RCC 7860 (cell line): ENCODE data around the gene MSRB1.
"Not testable (repeated sequence)": the region's sequence is repeated elsewhere in the genome, so short reads cannot be mapped to it uniquely, and the experiment has no call there.

Source experiments
- DNase-seq: peaks from one replicate; pipeline ENCODE4 v3.0.0-alpha.2; 2015; ENCODE audit warnings: low spot score
- FAIRE-seq: peaks from 2 replicates; lab custom pipeline; 2012; peaks lifted over from hg19 to GRCh38; lab: Jason Lieb, UNC

The MSRB1 gene

GRCh38 chr16:1962161-1963153 lies 19.5 kb upstream of the MSRB1 start:
- FAIRE-seq, DNase-seq: not testable (repeated sequence)

GRCh38 chr16:1961651-1962067 lies 18.7 kb upstream of the MSRB1 start:
- DNase-seq, result peak; percentile 9
- FAIRE-seq, result no peak

GRCh38 chr16:1960665-1961630 lies 17.9 kb upstream of the MSRB1 start:
- FAIRE-seq, result no peak
- DNase-seq, result peak; percentile 64

GRCh38 chr16:1959269-1960039 lies 16.5 kb upstream of the MSRB1 start, which contains the start of gene NDUFB10:
Gene NDUFB10, plus strand, starts transcription at chr16:1959538. Its CDS starts 87 bp downstream, at chr16:1959625.
- DNase-seq (peak; percentile 80), FAIRE-seq (no peak)

- DNase-seq, result no peak
- FAIRE-seq, result no peak
These were observed 15.8 kb upstream of the MSRB1 start for GRCh38 chr16:1958715-1959268.

GRCh38 chr16:1958143-1958491 lies 15.1 kb upstream of the MSRB1 start:
- not testable (repeated sequence) for FAIRE-seq, DNase-seq

- FAIRE-seq, DNase-seq: not testable (repeated sequence)
These were observed 14.6 kb upstream of the MSRB1 start for GRCh38 chr16:1957434-1958142.

- no peak for FAIRE-seq
These were observed 10.7 kb upstream of the MSRB1 start for GRCh38 chr16:1953734-1954133.

GRCh38 chr16:1950559-1950958 lies 7.6 kb upstream of the MSRB1 start:
- FAIRE-seq (no peak), DNase-seq (no peak)

More at GRCh38 chr16:1953734-1954133, 10.7 kb upstream of the MSRB1 start:
- DNase-seq, result no peak

GRCh38 chr16:1950047-1950446 lies 7.0 kb upstream of the MSRB1 start:
- DNase-seq (no peak), FAIRE-seq (no peak)

- FAIRE-seq (no peak), DNase-seq (no peak)
These were observed 6.5 kb upstream of the MSRB1 start for GRCh38 chr16:1949507-1949906.

GRCh38 chr16:1947369-1947670 lies 4.3 kb upstream of the MSRB1 start:
- FAIRE-seq, result no peak

GRCh38 chr16:1946495-1947368 lies 3.7 kb upstream of the MSRB1 start:
- FAIRE-seq, result no peak
- no peak for DNase-seq

More at GRCh38 chr16:1947369-1947670, 4.3 kb upstream of the MSRB1 start:
- DNase-seq, result no peak

GRCh38 chr16:1945559-1946391 lies 2.8 kb upstream of the MSRB1 start:
- FAIRE-seq, result no peak
- no peak for DNase-seq

GRCh38 chr16:1944612-1945199 lies 1.7 kb upstream of the MSRB1 start:
- no peak for DNase-seq
- FAIRE-seq, result no peak

GRCh38 chr16:1942047-1942809 lies 771 bp downstream of the MSRB1 start:
- FAIRE-seq (no peak), DNase-seq (no peak)
